BE2C (cell line): ENCODE measurements around the gene PKM.
"Not testable (repeated sequence)": the region's sequence is repeated elsewhere in the genome, so short reads cannot be mapped to it uniquely, and the experiment has no call there.

Experiments used
- DNase-seq: peaks from one replicate; pipeline ENCODE4 v3.0.0-alpha.2; 2020
- H3K27me3 ChIP-seq: fragments of 250-450 bp; sonication (Bioruptor Pico); 2 replicates; pipeline ENCODE4 v1.5.1; 2020; ENCODE audit warnings: mild to moderate bottlenecking
- H3K36me3 ChIP-seq: fragments of 250-450 bp; sonication (Bioruptor Pico); 2 replicates; pipeline ENCODE4 v1.5.1; 2020; ENCODE audit warnings: mild to moderate bottlenecking
- H3K4me1 ChIP-seq: fragments of 250-450 bp; sonication (Bioruptor Pico); 2 replicates; pipeline ENCODE4 v1.5.1; 2020
- H3K4me3 ChIP-seq: 2 replicates; pipeline ENCODE4 v1.5.1; 2011; ENCODE audit warnings: low read depth, low read length
- H3K9me3 ChIP-seq: fragments of 250-450 bp; sonication (Bioruptor Pico); 2 replicates; pipeline ENCODE4 v1.5.1; 2020
- TF ChIP-seq, protein P1 (sequence below): IDR thresholded peaks from 2 replicates; pipeline ENCODE4 v1.5.1; 2012; ENCODE audit warnings: mild to moderate bottlenecking, low read depth, low read length

The PKM gene

DNA sequence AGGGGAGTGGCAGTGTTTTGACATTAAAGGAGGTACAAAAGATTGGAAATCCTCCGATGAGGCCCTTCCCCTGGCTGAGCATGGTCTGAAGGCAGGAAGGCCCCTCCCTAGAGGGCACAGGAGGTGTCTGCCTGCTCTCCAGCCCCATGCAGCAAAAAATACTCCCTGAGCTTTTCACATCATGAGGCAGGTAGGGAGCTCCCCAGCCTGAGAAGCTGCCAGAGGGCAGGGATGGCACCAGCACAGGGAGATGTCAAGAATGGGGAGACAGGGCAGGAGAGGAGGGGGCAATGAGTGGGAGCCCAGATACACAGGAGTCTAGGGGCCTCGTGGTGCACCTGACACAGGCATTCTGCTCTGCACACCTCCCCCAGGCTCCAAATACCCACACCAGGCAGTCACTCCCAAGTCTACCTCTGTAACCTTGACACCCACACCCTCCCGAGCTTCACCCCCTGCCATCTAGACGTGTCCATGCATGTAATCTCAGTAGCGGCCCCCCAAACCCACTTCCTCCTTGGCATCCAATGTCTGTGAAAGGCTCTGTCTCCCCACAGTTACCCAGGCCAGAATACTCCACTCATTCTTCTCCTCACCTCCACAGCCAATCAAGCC is 56.3 kb downstream of the PKM start:
- TF ChIP-seq, protein P1, sequence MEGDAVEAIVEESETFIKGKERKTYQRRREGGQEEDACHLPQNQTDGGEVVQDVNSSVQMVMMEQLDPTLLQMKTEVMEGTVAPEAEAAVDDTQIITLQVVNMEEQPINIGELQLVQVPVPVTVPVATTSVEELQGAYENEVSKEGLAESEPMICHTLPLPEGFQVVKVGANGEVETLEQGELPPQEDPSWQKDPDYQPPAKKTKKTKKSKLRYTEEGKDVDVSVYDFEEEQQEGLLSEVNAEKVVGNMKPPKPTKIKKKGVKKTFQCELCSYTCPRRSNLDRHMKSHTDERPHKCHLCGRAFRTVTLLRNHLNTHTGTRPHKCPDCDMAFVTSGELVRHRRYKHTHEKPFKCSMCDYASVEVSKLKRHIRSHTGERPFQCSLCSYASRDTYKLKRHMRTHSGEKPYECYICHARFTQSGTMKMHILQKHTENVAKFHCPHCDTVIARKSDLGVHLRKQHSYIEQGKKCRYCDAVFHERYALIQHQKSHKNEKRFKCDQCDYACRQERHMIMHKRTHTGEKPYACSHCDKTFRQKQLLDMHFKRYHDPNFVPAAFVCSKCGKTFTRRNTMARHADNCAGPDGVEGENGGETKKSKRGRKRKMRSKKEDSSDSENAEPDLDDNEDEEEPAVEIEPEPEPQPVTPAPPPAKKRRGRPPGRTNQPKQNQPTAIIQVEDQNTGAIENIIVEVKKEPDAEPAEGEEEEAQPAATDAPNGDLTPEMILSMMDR = no peak
- Histone ChIP-seq H3K4me3 (no peak overlapping the region), H3K9me3 (no peaks in the 10 kb centered on the region), H3K27me3 (no peaks in the 10 kb centered on the region), H3K4me1 (no peaks in the 10 kb centered on the region), H3K36me3 (no peaks in the 10 kb centered on the region)
- no peak for DNase-seq

DNA sequence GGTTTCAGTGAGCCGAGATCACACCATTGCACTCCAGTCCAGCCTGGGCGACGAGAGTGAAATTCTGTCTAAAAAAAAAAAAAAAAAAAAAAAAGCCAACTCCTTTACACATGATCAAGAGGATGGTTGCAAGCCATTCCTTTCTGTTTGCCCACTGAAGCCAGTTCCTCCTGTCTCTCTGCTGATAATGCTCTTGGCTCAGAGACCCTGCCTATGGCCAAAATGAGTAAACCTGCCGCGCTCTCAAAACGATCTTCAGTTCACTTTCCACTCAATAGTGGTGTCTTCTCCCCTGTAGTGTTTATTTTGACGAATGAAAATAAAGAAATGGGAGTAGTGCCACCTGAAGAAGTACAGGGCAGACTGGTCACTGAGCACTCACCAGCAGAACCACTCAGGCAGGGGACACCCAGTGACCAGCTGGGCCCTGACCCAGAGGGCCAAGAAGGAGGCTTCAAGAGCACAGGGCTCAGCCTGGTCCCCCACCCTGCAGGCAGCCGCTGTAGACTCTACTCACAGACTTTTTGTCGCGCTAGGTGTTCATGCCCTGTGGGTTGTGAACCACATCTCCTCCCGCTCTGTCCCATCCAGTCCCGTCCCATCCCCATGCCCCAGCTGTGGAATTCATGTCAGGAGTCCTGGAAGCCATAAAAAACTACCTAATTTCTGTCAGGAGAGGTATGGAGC is 57.0 kb downstream of the PKM start:
- no peak for DNase-seq
- H3K9me3 ChIP-seq = no peaks in the 10 kb centered on the region
- no peaks in the 10 kb centered on the region for H3K27me3 ChIP-seq
- H3K36me3 ChIP-seq = no peaks in the 10 kb centered on the region
- H3K4me3 ChIP-seq = no peak overlapping the region
- H3K4me1 ChIP-seq = no peaks in the 10 kb centered on the region
- TF ChIP-seq, protein P1 = no peak

- no peaks in the 10 kb centered on the region for H3K4me1 ChIP-seq
- no peak overlapping the region for H3K4me3 ChIP-seq
- no peaks in the 10 kb centered on the region for H3K36me3 ChIP-seq
- DNase-seq = no peak
- TF ChIP-seq, protein P1 = no peak
- H3K9me3 ChIP-seq = no peaks in the 10 kb centered on the region
- H3K27me3 ChIP-seq = no peaks in the 10 kb centered on the region
These were observed 57.6 kb downstream of the PKM start for GRCh38 chr15:72173401-72173800.

GRCh38 chr15:72172796-72173195 is 58.2 kb downstream of the PKM start:
- Histone ChIP-seq H3K27me3 (no peaks in the 10 kb centered on the region), H3K9me3 (no peaks in the 10 kb centered on the region), H3K4me3 (no peak overlapping the region), H3K4me1 (no peaks in the 10 kb centered on the region), H3K36me3 (no peaks in the 10 kb centered on the region)
- TF ChIP-seq, protein P1 = no peak
- no peak for DNase-seq

DNA sequence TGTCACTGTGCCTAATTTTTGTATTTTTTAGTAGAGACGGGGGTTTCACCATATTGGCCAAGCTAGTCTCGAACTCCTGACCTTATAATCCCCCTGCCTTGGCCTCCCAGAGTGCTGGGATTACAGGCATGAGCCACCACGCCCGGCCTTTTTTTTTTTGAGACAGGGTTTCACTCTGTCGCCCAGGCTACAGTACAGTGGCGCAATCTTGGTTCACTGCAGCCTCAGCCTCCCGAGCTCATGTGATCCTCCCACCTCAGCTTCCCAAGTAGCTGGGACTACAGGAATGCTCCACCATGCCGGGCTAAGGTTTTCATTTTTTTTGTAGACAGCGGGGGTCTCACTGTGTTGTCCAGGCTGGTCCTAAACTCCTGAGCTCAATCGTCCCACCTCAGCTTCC is 59.0 kb downstream of the PKM start:
- not testable (repeated sequence) for H3K27me3 ChIP-seq, DNase-seq, H3K4me1 ChIP-seq, H3K9me3 ChIP-seq, H3K4me3 ChIP-seq, H3K36me3 ChIP-seq

GRCh38 chr15:72170691-72171090 is 60.3 kb downstream of the PKM start:
- no peak for DNase-seq
- Histone ChIP-seq H3K36me3 (no peaks in the 10 kb centered on the region), H3K4me1 (no peaks in the 10 kb centered on the region), H3K4me3 (no peak overlapping the region), H3K9me3 (no peaks in the 10 kb centered on the region), H3K27me3 (no peaks in the 10 kb centered on the region)
- TF ChIP-seq, protein P1 = no peak
